ENCODE measurements around the gene ZNF266. TPM values are rescaled to one million over a fixed set of nuclear protein-coding genes. Genes with fewer than 3 reads are reported as not detected.

Gene ZNF266
- total RNA-seq, 1 experiment from 2014 or later: 14.7 TPM

- Histone ChIP-seq H3K4me1 (ENCODE audit: insufficient read depth, low read length) (no peaks in the 10 kb centered on the region), H3K4me2 (ENCODE audit: insufficient read depth, insufficient read length, low read length) (no peak overlapping the region), H2BK5ac (ENCODE audit: insufficient read length, low read length) (no peak overlapping the region), H3K27ac (ENCODE audit: insufficient read length, low read depth, low read length) (no peak overlapping the region), H3K18ac (ENCODE audit: insufficient read length, low read depth, low read length) (no peak overlapping the region), H4K20me1 (ENCODE audit: control insufficient read depth, insufficient read depth, insufficient read length) (no peaks in the 10 kb centered on the region), H3K9me3 (ENCODE audit: control insufficient read depth, low read depth, low read length) (peaks cover 37% of the 10 kb centered on the region), H3K27me3 (ENCODE audit: insufficient read depth, low read length) (no peaks in the 10 kb centered on the region), H2AFZ (ENCODE audit: low read length) (no peak overlapping the region), H3T11ph (ENCODE audit: low read length) (no peak overlapping the region), H3K14ac (ENCODE audit: insufficient read depth, low read length) (no peak overlapping the region), H3K9ac (ENCODE audit: extremely low read depth, insufficient read length, low read length) (no peak overlapping the region), H2BK12ac (ENCODE audit: insufficient read length, low read depth, low read length) (no peak overlapping the region), H2BK20ac (ENCODE audit: low read depth, low read length, poor library complexity, severe bottlenecking) (no peak overlapping the region), H3K23me2 (ENCODE audit: insufficient read length, low read depth, low read length, poor library complexity, severe bottlenecking) (no peaks in the 10 kb centered on the region), H2BK120ac (ENCODE audit: low read depth, low read length, poor library complexity, severe bottlenecking) (no peak overlapping the region), H2AK5ac (ENCODE audit: insufficient read length, low read length) (no peak overlapping the region), H3K79me2 (ENCODE audit: insufficient read depth, low read length) (no peaks in the 10 kb centered on the region), H3K56ac (ENCODE audit: insufficient read length, low read depth, low read length) (no peak overlapping the region), H4K5ac (ENCODE audit: insufficient read length, low read depth, low read length) (no peak overlapping the region), H3K79me1 (ENCODE audit: insufficient read depth, low read depth, low read length, poor library complexity, severe bottlenecking) (no peaks in the 10 kb centered on the region), H3K4ac (ENCODE audit: low read depth, low read length) (no peak overlapping the region), H4K8ac (replicated peaks; ENCODE audit: insufficient read length, low read depth, low read length) (no peak overlapping the region), H4K91ac (ENCODE audit: insufficient read length, low read depth, low read length) (no peak overlapping the region), H3K23ac (ENCODE audit: insufficient read length, low read depth, low read length) (no peak overlapping the region), H2BK15ac (ENCODE audit: low read depth, low read length) (no peak overlapping the region)
- peaks cover 77 to 84% of the 10 kb centered on the region in 2 experiments for H3K9me3 Mint-ChIP-seq
- no peaks in the 10 kb centered on the region for H3K4me1 Mint-ChIP-seq
- WGBS (ENCODE audit: extremely low coverage, insufficient read length, low lambda C conversion rate): no CpG with 5 or more reads among the region's 6 CpGs
- no peak overlapping the region for H3K4me3 Mint-ChIP-seq
- no peaks in the 10 kb centered on the region; the same call in 1 of the 2 replicates for H3K27me3 Mint-ChIP-seq (ENCODE audit: low read depth)
- H3K27ac Mint-ChIP-seq: no peak overlapping the region
- no peak for DNase-seq
- TF ChIP-seq CTCF (conservative IDR thresholded peaks at IDR 0.05): no peak
- H3K36me3 Mint-ChIP-seq (ENCODE audit: insufficient read depth in 1 of 3, low read depth in 3 of 3): peaks cover 65 to 88% (median 78%) of the 10 kb centered on the region in 3 experiments
Observed at GRCh38 chr19:9370738-9371619, 64.4 kb downstream of the ZNF266 start.

Data from H9 (cell line).